ENCODE data around the gene CALM3. TPM values are rescaled to one million over a fixed set of nuclear protein-coding genes. Genes with fewer than 3 reads are reported as not detected.

Gene CALM3
- total and polyA plus RNA-seq, 7 donors: 120 to 192 (median 145) TPM

DNA sequence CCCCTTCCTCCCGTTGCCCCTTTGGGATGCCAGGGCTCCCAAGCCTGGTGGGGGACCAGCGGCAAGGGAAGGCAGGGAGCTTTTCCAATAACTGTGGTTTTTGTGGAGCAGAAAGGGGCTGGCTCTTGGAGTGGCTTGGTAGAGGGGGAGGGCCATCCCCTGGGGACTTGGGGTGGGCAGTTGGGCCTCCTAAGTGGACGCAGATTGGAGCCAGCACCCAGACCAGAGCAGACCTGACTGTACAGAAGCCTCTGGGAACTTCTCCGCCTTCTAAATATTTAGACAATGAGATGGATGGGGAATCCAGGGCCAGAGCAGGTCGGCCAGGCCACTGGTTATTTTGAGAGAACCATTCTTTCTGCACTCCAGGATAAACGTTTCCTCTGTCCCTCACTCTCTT is 19.6 kb downstream of the CALM3 start:
- no peaks in the 10 kb centered on the region for H3K36me3 ChIP-seq (ENCODE audit: insufficient read depth in 1 of 2, low read depth in 1 of 2)
- TF ChIP-seq, protein P1, sequence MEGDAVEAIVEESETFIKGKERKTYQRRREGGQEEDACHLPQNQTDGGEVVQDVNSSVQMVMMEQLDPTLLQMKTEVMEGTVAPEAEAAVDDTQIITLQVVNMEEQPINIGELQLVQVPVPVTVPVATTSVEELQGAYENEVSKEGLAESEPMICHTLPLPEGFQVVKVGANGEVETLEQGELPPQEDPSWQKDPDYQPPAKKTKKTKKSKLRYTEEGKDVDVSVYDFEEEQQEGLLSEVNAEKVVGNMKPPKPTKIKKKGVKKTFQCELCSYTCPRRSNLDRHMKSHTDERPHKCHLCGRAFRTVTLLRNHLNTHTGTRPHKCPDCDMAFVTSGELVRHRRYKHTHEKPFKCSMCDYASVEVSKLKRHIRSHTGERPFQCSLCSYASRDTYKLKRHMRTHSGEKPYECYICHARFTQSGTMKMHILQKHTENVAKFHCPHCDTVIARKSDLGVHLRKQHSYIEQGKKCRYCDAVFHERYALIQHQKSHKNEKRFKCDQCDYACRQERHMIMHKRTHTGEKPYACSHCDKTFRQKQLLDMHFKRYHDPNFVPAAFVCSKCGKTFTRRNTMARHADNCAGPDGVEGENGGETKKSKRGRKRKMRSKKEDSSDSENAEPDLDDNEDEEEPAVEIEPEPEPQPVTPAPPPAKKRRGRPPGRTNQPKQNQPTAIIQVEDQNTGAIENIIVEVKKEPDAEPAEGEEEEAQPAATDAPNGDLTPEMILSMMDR (IDR thresholded peaks at IDR 0.05): no peak
- peaks cover 21% of the 10 kb centered on the region for H3K4me1 ChIP-seq
- no peak for ATAC-seq
- intact Hi-C loops (cut with DNase I): no loop called here
- WGBS, 3 donors: 43 to 58% (median 50%) methylated on average over 6 of the region's 6 CpGs
- H3K9me3 ChIP-seq: no peaks in the 10 kb centered on the region
- peak in 1 of 2 donors; percentile 42 for DNase-seq
- peaks cover 0 to 6% (median 0%) of the 10 kb centered on the region in 3 donors for H3K27me3 ChIP-seq (ENCODE audit: insufficient read depth in 3 of 3, low read length in 2 of 3)
- peak overlapping the region; percentile 36 for H3K4me3 ChIP-seq
- H3K27ac ChIP-seq: peak overlapping the region; percentile 21

DNA sequence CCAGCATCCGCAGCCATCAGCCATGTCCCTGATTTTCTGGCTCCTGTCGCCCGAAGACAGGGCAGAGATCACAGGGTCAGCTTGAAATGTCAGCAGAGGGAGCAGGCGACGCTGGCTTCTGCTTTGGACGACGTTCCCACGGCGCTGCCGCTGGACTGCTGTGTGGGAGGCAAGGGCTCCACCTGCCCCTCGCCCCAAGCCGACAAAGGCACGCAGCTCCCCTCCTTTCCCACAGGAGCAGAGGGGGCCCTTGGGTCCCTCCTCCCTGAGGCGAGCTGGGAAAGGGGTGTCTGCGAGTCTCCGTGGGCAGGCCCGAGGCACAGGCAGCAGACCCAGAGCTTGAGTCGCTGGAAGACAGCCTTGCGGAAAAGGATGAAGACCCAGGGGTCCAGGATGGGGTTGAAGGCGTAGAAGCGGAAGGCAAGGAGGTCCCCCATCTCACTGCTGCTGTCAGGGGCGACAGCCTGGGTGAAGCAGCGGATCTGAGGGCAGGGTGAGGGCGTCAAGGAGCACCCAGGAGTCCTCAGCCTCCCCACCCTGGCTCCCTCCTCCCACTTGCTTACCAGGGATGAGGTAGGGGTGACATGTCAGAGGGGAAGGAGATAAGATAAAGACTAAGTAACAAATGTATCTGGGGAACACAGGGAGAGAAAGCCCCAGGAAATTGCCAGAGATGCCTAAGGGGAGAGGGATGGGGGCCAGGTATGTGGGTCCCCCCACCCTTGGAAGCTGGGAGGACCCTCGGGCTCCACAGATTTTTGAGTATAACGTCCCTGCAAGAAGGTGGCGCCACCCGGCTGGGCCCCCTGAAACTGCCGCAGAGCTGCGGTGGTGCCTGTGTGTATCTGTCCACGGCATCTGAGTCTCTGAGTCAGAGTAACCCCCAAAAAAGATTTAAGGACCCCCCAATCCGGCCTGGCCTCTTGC is 20.3 kb downstream of the CALM3 start:
- intact Hi-C loops (cut with DNase I): no loop called here
- Histone ChIP-seq H3K27me3 (ENCODE audit: insufficient read depth in 3 of 3, low read length in 2 of 3) (peaks cover 0 to 6% (median 0%) of the 10 kb centered on the region in 3 donors), H3K36me3 (ENCODE audit: insufficient read depth in 1 of 2, low read depth in 1 of 2) (no peaks in the 10 kb centered on the region), H3K4me1 (peaks cover 21% of the 10 kb centered on the region), H3K27ac (peak overlapping the region; percentile 23), H3K9me3 (no peaks in the 10 kb centered on the region), H3K4me3 (peak overlapping the region; percentile 36)
- TF ChIP-seq, protein P1 (IDR thresholded peaks at IDR 0.05): no peak
- ATAC-seq (no peak), DNase-seq (peak in 1 of 2 donors; percentile 35)
- 56 to 71% (median 61%) methylated on average over 32 of the region's 32 CpGs for WGBS, 3 donors

DNA sequence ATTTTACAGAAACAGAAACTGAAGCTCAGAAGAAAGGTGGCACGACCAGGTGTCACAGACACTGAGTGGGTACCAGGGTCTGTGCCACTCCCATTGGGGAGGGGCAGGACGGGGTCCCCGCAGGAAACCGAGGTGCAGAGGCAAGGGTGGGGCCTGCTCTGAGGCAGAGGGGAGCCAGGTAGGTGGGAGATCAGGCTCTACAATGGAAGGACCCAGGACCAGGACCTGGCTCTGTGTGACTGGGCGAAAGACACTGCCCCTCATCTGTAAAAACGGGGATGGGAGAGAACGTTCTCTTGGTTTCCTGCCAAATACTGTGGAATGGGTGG is 21.0 kb downstream of the CALM3 start:
- peaks cover 0 to 6% (median 0%) of the 10 kb centered on the region in 3 donors for H3K27me3 ChIP-seq (ENCODE audit: insufficient read depth in 3 of 3, low read length in 2 of 3)
- peaks cover 16% of the 10 kb centered on the region for H3K4me1 ChIP-seq
- peak overlapping the region; percentile 36 for H3K4me3 ChIP-seq
- 63 to 74% (median 71%) methylated on average over 7 of the region's 7 CpGs for WGBS, 3 donors
- no peaks in the 10 kb centered on the region for H3K9me3 ChIP-seq
- intact Hi-C loops (cut with DNase I): no loop called here
- no peaks in the 10 kb centered on the region for H3K36me3 ChIP-seq (ENCODE audit: insufficient read depth in 1 of 2, low read depth in 1 of 2)
- ATAC-seq (no peak), DNase-seq (peak; percentile 7 to 31)
- no peak overlapping the region for H3K27ac ChIP-seq
- TF ChIP-seq, protein P1 (IDR thresholded peaks at IDR 0.05): no peak

DNA sequence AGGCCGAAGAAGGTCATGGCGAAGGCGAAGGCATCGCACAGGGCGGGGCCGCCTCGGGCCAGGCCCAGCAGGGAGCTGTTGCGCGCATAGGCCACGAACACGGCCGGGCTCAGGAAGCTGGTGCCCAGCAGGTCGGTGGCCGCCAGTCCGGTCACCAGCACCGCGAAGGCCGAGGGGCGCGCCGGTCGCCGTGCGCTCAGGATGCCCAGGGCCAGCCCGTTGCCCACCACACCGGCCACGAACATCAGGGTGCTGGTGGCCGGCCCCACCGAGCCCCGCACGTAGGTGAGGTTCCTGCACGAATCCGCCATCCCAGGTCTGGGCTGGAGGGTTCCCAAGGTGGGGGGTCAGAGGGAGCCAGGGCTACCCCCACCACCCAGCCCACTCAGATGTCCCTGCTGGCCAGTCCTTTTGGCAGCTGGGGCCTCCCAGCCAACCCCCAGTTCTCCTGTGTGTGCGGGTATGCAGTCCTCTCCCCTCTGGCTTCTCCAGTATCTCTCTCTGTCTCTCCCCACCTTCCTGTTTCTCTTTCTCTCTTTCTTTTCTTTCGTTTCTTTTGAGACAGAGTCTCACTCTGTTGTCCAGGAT is 22.9 kb downstream of the CALM3 start:
- Histone ChIP-seq H3K4me1 (peaks cover 6% of the 10 kb centered on the region), H3K36me3 (ENCODE audit: insufficient read depth in 1 of 2, low read depth in 1 of 2) (no peaks in the 10 kb centered on the region), H3K4me3 (peak overlapping the region; percentile 45), H3K27ac (no peak overlapping the region), H3K27me3 (ENCODE audit: insufficient read depth in 3 of 3, low read length in 2 of 3) (peaks cover 0 to 6% (median 0%) of the 10 kb centered on the region in 3 donors), H3K9me3 (no peaks in the 10 kb centered on the region)
- 90 to 96% (median 92%) methylated on average over 23 to 35 of the region's 35 CpGs for WGBS, 3 donors
- TF ChIP-seq, protein P1 (IDR thresholded peaks at IDR 0.05): no peak
- intact Hi-C loops (cut with DNase I): no loop called here
- DNase-seq: no peak
- ATAC-seq: no peak

Data from psoas muscle (tissue), 8 donors.